ENCODE results near the gene AMZ1. TPM values are rescaled to one million over a fixed set of nuclear protein-coding genes. Genes with fewer than 3 reads are reported as not detected.
A peak's percentile ranks its signal among the peaks of the same experiment; 100 is the strongest.
"Not testable (repeated sequence)": the region's sequence is repeated elsewhere in the genome, so short reads cannot be mapped to it uniquely, and the experiment has no call there.

The AMZ1 gene
- total RNA-seq, 2 donors from 2014 or later = 0.66 to 1.6 TPM

DNA sequence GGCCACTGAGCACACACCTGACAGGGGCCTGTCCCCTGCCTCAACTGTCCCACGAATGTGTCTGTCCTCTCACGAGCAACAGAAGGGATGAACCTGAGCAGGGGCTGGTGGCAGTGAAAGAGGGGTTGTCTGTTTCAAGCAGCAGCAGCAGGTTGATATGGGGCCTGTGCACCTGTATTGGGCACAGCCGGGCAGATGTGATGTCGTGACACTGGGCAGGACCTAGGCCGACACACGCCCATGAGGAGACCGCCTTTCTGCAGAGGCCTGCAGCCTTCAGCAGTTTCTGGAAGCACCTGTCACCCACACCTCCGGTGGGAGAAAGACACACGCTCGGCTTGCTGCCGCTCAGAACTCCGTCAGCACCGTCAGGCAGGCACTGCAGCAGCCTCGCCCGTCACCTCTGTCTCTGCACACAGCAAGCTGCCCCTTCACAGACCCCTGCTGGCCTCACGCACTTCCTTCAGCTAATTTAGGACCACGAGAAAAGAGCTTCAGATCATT, 48.5 kb downstream of the AMZ1 start:
- TF ChIP-seq, protein P1, sequence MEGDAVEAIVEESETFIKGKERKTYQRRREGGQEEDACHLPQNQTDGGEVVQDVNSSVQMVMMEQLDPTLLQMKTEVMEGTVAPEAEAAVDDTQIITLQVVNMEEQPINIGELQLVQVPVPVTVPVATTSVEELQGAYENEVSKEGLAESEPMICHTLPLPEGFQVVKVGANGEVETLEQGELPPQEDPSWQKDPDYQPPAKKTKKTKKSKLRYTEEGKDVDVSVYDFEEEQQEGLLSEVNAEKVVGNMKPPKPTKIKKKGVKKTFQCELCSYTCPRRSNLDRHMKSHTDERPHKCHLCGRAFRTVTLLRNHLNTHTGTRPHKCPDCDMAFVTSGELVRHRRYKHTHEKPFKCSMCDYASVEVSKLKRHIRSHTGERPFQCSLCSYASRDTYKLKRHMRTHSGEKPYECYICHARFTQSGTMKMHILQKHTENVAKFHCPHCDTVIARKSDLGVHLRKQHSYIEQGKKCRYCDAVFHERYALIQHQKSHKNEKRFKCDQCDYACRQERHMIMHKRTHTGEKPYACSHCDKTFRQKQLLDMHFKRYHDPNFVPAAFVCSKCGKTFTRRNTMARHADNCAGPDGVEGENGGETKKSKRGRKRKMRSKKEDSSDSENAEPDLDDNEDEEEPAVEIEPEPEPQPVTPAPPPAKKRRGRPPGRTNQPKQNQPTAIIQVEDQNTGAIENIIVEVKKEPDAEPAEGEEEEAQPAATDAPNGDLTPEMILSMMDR (conservative IDR thresholded peaks at IDR 0.05) = peak; percentile 38
- Histone ChIP-seq H3K4me1 (ENCODE audit: control insufficient read depth, insufficient read depth, low read length) (peaks cover 8% of the 10 kb centered on the region), H3K27me3 (ENCODE audit: control insufficient read depth, insufficient read depth, low read length, poor library complexity, severe bottlenecking) (no peaks in the 10 kb centered on the region), H3K9ac (ENCODE audit: extremely low read depth, low read length, poor library complexity, severe bottlenecking) (no peak overlapping the region), H3K27ac (ENCODE audit: low read depth, low read length) (no peak overlapping the region), H3K4me3 (ENCODE audit: low read length) (no peak overlapping the region), H3K9me3 (ENCODE audit: control insufficient read depth, low read length) (no peaks in the 10 kb centered on the region), H3K36me3 (ENCODE audit: control insufficient read depth, insufficient read depth, low read length) (peaks cover 44% of the 10 kb centered on the region)
- 94 to 95% methylated on average over 15 to 17 of the region's 17 CpGs for WGBS, 2 experiments (ENCODE audit: insufficient coverage in 1 of 2, insufficient read length in 1 of 2)
- H3K9me3 Mint-ChIP-seq = no peaks in the 10 kb centered on the region
- no peak for DNase-seq
- no peaks in the 10 kb centered on the region for H3K27me3 Mint-ChIP-seq (ENCODE audit: insufficient read depth)
- peaks cover 33% of the 10 kb centered on the region for H3K36me3 Mint-ChIP-seq (ENCODE audit: low read depth)
- peaks cover 14% of the 10 kb centered on the region for H3K4me1 Mint-ChIP-seq
- H3K27ac Mint-ChIP-seq = no peak overlapping the region
- H3K4me3 Mint-ChIP-seq = no peak overlapping the region

DNA sequence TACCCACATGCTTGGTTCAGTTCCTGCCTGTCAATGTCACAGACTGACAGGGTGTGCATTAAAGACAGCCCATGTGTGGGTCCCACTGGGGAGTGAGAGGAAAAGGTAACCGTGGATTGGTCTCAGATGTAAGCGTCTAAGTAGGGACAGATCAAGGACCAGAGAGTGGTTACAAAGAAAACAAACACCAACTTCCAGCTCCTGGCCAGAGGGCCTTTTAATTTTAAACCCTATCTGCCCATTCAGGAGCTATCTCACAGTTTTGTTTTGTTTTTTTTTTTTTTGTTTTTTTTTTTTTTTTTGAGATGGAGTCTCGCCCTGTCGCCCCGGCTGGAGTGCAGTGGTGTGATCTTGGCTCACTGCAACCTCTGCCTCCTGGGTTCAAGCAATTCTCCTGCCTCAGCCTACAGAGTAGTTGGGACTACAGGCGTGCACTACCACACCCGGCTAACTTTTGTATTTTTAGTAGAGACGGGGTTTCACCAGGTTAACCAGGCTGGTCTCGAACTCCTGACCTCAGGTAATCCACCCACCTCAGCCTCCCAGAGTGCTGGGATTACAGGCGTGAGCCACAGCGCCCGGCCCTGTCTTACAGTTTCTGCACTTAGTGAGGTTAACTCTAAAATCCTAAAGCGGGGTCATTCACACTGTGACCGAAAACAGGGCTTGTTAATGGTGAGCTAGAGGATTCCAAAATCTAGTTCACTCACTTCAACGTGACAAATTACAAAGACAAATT, 49.2 kb downstream of the AMZ1 start:
- not testable (repeated sequence) for H3K27me3 ChIP-seq (ENCODE audit: control insufficient read depth, insufficient read depth, low read length, poor library complexity, severe bottlenecking); H3K9ac ChIP-seq (ENCODE audit: extremely low read depth, low read length, poor library complexity, severe bottlenecking); H3K4me3 Mint-ChIP-seq; H3K9me3 Mint-ChIP-seq; H3K9me3 ChIP-seq (ENCODE audit: control insufficient read depth, low read length); H3K4me1 ChIP-seq (ENCODE audit: control insufficient read depth, insufficient read depth, low read length); H3K27me3 Mint-ChIP-seq (ENCODE audit: insufficient read depth); H3K4me3 ChIP-seq (ENCODE audit: low read length); H3K27ac ChIP-seq (ENCODE audit: low read depth, low read length); DNase-seq; H3K27ac Mint-ChIP-seq
- WGBS, 2 experiments (ENCODE audit: insufficient coverage in 1 of 2, insufficient read length in 1 of 2) = 94 to 95% methylated on average over 7 to 15 of the region's 15 CpGs
- peaks cover 31% of the 10 kb centered on the region for H3K36me3 Mint-ChIP-seq (ENCODE audit: low read depth)
- H3K36me3 ChIP-seq (ENCODE audit: control insufficient read depth, insufficient read depth, low read length) = peaks cover 42% of the 10 kb centered on the region
- H3K4me1 Mint-ChIP-seq = peaks cover 14% of the 10 kb centered on the region

DNA sequence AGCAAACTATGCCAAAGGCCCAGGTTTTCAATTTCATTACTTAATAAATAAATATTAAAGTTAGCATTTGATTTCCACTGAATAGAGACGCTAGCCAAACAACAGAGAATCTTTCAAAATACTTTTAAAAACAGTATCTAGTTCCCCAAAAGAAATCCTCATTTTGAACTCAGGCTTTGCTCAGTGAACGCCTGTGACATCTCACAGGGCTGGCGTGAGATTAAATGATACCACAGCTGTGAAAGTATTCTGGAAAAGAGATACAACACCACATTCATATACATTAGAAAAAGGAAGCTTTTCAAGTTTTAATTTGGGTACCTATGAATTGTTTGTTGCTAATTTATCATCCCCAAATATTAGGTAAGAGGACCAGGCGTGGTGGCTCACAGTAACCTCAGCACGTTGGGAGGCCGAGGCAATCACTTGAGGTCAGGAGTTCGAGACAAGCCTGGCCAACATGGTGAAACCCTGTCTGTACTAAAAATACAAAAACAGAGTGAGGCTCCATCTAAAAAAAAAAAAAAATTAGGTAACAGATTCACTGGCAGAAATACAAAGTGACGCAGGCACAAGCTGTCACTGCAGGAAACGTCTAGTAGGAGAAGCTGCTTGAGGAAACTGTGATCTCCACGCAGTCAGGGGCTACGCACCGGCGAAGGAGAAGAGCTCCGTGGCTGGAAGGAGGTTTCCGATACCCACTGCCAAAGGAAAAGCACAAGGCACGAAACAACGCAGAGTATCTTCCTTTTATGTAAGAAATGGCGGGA, 50.0 kb downstream of the AMZ1 start:
- Histone ChIP-seq H3K4me1 (ENCODE audit: control insufficient read depth, insufficient read depth, low read length) (peaks cover 5% of the 10 kb centered on the region), H3K9ac (ENCODE audit: extremely low read depth, low read length, poor library complexity, severe bottlenecking) (no peak overlapping the region), H3K36me3 (ENCODE audit: control insufficient read depth, insufficient read depth, low read length) (peaks cover 42% of the 10 kb centered on the region), H3K27ac (ENCODE audit: low read depth, low read length) (no peak overlapping the region), H3K9me3 (ENCODE audit: control insufficient read depth, low read length) (peaks cover 8% of the 10 kb centered on the region), H3K4me3 (ENCODE audit: low read length) (no peak overlapping the region), H3K27me3 (ENCODE audit: control insufficient read depth, insufficient read depth, low read length, poor library complexity, severe bottlenecking) (no peaks in the 10 kb centered on the region)
- DNase-seq = no peak
- H3K9me3 Mint-ChIP-seq = peaks cover 11% of the 10 kb centered on the region
- peaks cover 8% of the 10 kb centered on the region for H3K4me1 Mint-ChIP-seq
- H3K36me3 Mint-ChIP-seq (ENCODE audit: low read depth) = peaks cover 32% of the 10 kb centered on the region
- 94 to 96% methylated on average over 17 to 18 of the region's 18 CpGs for WGBS, 2 experiments (ENCODE audit: insufficient coverage in 1 of 2, insufficient read length in 1 of 2)
- no peak overlapping the region for H3K4me3 Mint-ChIP-seq
- no peak overlapping the region for H3K27ac Mint-ChIP-seq
- H3K27me3 Mint-ChIP-seq (ENCODE audit: insufficient read depth) = no peaks in the 10 kb centered on the region
- TF ChIP-seq, protein P1 (conservative IDR thresholded peaks at IDR 0.05) = no peak

Data from endodermal cell (in vitro differentiated cells).